ENCODE results near the gene DLEC1.

DNA sequence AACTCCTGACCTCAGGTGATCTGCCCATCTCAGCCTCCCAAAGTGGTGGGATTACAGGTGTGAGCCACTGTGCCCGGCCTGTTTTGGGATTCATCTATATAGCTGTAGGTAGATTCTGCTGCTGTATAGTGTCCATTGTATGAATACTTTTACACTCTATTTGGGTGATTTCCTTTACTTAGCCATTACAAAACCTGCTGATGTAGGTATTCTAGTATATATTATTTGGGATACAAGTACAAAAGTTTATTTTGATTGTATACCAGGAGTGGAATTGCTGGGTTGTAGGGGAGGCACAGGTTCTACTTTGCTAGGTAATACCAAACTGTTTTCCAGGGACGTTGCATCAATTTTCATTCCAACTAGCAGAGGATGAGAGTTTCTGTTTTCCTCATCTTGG is 116.8 kb downstream of the DLEC1 start:
- TF ChIP-seq, protein P1, sequence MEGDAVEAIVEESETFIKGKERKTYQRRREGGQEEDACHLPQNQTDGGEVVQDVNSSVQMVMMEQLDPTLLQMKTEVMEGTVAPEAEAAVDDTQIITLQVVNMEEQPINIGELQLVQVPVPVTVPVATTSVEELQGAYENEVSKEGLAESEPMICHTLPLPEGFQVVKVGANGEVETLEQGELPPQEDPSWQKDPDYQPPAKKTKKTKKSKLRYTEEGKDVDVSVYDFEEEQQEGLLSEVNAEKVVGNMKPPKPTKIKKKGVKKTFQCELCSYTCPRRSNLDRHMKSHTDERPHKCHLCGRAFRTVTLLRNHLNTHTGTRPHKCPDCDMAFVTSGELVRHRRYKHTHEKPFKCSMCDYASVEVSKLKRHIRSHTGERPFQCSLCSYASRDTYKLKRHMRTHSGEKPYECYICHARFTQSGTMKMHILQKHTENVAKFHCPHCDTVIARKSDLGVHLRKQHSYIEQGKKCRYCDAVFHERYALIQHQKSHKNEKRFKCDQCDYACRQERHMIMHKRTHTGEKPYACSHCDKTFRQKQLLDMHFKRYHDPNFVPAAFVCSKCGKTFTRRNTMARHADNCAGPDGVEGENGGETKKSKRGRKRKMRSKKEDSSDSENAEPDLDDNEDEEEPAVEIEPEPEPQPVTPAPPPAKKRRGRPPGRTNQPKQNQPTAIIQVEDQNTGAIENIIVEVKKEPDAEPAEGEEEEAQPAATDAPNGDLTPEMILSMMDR (IDR thresholded peaks at IDR 0.05), result no peak
- no peak for TF ChIP-seq POLR2A (IDR thresholded peaks at IDR 0.05; ENCODE audit: low read depth)
- no peak for TF ChIP-seq POLR2AphosphoS5 (IDR thresholded peaks at IDR 0.05)

Measured in esophagus muscularis mucosa (tissue), 3 donors.